GM21825 (cell line): ENCODE results near the gene WIPF2.

Source experiments
- ATAC-seq: cut with Tn5 transposase; IDR thresholded peaks from one replicate; pipeline ENCODE4 v1.9.1; 2021; ENCODE audit warnings: mild to moderate bottlenecking, moderate library complexity; ENCODE audit not compliant: unreplicated experiment

Gene WIPF2

GRCh38 chr17:40312131-40312731 is 93.1 kb downstream of the WIPF2 start:
- ATAC-seq = no peak

- ATAC-seq = no peak
Observed at GRCh38 chr17:40312893-40313667, 94.0 kb downstream of the WIPF2 start.

- ATAC-seq = no peak
Observed at GRCh38 chr17:40313668-40314583, 94.8 kb downstream of the WIPF2 start.

GRCh38 chr17:40314584-40314956 is 95.5 kb downstream of the WIPF2 start:
- ATAC-seq = no peak

DNA sequence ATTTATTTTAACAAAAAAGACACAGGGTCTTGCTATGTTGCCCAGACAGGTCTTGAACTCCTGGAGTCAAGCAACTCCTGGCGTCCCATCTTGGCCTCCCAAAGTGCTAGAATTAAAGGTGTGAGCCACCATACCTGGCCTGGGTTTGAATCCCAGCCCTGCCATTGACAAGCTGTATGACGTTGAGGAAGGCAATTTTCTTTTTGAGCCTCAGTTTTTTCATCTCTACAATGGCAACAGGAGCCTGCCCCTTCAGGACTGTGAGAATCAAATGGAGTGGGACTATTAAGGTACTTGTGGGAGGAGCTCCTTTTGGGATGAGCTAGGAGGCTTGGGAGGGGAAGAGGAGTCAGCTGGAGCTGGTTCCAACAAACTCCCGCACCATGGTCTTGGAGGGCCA is 96.1 kb downstream of the WIPF2 start:
- ATAC-seq = no peak

GRCh38 chr17:40315678-40316570 is 96.8 kb downstream of the WIPF2 start:
- no peak for ATAC-seq

DNA sequence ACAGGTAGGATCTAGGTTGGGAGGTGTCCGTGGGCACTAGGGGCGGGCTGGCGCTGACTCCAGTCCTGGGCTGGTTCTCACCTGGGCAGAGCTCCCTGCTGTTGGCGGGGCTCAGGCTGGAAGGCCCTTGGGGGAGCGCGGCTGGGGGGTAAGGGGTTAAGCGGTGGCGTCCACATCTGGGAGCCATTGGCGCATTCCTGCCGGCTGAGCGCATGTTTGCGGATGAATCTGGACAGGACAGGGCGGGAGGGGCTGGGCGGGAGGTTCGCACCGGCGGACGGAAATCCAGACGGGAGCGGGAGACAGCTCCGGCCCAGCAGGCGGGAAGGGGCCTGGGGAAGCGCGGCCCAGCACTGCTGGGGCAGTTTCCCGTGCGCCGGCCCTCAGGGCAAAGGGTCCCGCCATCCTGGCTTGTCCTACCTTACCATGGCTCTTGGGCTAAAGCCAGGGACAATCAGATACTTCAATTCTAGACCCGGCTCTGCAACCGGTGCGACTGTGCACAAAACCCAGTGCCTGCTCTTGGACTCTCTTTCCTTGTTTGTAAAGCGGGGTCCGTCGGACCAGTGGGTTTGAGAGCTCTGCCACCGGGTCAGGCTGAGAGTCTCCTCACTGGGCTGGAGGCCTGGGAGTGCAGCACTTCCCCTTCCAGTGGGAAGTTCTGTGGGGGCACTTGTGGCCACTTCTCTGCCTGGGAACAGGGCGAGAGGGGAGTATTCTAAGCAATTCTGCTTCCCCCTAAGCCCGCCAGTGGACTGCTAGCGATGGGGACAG is 97.7 kb downstream of the WIPF2 start:
- no peak for ATAC-seq

GRCh38 chr17:40317345-40317873 is 98.3 kb downstream of the WIPF2 start:
- no peak for ATAC-seq

GRCh38 chr17:40317880-40318829 is 99.1 kb downstream of the WIPF2 start:
- ATAC-seq = peak; percentile 47

DNA sequence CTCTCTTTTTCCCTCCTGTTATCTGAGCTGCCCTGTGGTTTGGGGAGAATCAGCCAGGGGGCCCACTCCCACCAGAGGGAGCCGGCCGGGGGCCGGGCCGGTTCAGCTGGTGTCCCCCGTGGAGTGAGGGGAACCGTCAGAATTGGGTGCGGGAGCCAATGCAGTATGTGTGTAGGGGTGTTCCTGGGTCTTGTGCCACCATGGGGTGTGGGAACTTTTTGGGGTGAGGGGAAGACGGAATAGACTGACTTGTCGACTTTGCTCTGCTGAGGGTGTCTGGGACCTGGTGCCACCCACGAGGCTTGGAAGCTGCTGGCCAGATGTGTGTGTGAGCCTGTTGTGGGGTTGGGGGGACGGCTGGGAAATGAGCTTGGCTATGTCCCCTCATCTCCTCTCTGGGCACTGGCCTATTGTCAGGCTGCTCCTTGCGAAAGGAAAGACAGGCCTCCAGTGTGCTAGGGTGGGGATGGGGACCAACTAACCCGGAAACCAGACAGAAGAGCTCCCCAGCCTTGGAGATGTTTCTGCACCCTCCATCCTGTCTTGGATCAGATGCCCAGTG is 99.8 kb downstream of the WIPF2 start:
- no peak for ATAC-seq

GRCh38 chr17:40319651-40320540 is 100.8 kb downstream of the WIPF2 start:
- ATAC-seq = no peak

DNA sequence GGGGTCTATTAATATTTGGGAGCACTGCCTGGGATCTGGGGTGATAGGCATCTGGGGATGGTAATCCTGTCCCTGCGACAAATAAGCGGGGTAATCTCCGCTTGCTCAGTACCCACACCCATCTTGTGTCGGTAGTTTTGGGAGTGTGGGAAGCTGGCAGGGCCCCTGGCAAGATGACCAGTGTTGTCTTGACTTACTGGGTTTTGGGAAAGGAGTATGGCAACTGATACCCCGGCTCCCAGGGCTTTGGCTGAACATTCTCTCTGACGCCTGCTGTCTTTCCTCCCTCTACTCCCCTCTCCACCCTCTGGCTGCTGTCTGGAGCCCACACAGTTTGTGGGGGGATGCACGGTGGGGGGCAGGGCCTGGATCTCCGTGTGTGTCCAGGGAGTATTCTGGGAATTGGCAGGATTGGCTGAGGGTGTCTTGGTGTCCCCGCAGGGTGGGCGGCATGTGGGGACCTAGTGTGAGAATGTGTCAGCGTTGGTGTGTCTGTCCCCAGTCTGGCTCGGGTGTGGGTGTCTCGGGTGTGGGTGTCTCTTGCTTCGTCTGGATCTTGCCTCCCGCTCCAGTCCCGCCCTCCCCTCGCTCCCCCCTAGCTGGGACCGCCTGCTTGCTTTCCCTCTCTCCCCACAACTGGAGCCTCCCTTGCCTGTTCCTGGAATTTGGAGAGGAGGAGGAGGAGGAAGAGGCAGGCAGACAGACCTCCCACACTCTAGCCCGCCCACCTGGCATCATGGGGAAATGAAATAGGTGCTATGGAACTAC is 101.8 kb downstream of the WIPF2 start:
- ATAC-seq = no peak

GRCh38 chr17:40321524-40321929 is 102.4 kb downstream of the WIPF2 start:
- no peak for ATAC-seq

- no peak for ATAC-seq
Observed at GRCh38 chr17:40321961-40322357, 102.9 kb downstream of the WIPF2 start.

- peak; percentile 27 for ATAC-seq
Observed at GRCh38 chr17:40322358-40323315, 103.5 kb downstream of the WIPF2 start.
